B cell (primary cell): Measurements from ENCODE around the gene SEC14L1. TPM values are rescaled to one million over a fixed set of nuclear protein-coding genes. Genes with fewer than 3 reads are reported as not detected.

Experiments
- ATAC-seq: fragments of 200-7000 bp; cut with Tn5 transposase; one replicate; pipeline ENCODE4 v1.10.0; 2021; ENCODE audit warnings: low read depth, mild to moderate bottlenecking, moderate number of reproducible peaks, moderate library complexity
- CTCF ChIA-PET: fragments of 350-600 bp; sonication (Branson Sonifier 250); formaldehyde crosslinking; loops from one replicate; lab custom pipeline; 2021; ENCODE audit warnings: antibody characterized with exemption, inconsistent platforms; lab: Charles Lee
- POLR2A ChIA-PET: fragments of 350-600 bp; sonication (Branson Sonifier 250); formaldehyde crosslinking; loops from one replicate; lab custom pipeline; 2021; ENCODE audit warnings: antibody characterized with exemption; lab: Charles Lee
- DNase-seq: peaks from one replicate; pipeline ENCODE4 v3.0.0; 2013
- H2AFZ ChIP-seq: 2 replicates; pipeline ENCODE4 v1.6.1; 2012; ENCODE audit warnings: mild to moderate bottlenecking, low read depth, low read length; ENCODE audit not compliant: insufficient read depth, poor library complexity, severe bottlenecking
- H3K27ac ChIP-seq, 2 donors: 1 replicate in 1 of 2; 2 replicates in 1 of 2; pipeline ENCODE4 v1.5.1; 2012 to 2013; ENCODE audit warnings: low read length in 2 of 2, mild to moderate bottlenecking in 2 of 2, moderate library complexity in 1 of 2
- H3K27me3 ChIP-seq, 4 experiments: fragments of 200-600 bp in 1 of 4; sonication (generic) in 1 of 4; replicated peaks in 1 of 4; 1 replicate in 2 of 4; 2 replicates in 2 of 4; pipeline versions ENCODE4 v1.6.1 to v1.7.0; 2013 to 2016; ENCODE audit warnings: low read length in 3 of 4, mild to moderate bottlenecking in 2 of 4, mixed read lengths in 1 of 4, moderate library complexity in 1 of 4; ENCODE audit not compliant: insufficient read depth in 4 of 4, control insufficient read depth in 3 of 4; ENCODE audit errors: control extremely low read depth in 1 of 4
- H3K36me3 ChIP-seq, 2 experiments: replicated peaks in 1 of 2; 1 replicate in 1 of 2; 2 replicates in 1 of 2; pipeline versions ENCODE4 v1.6.1 to v1.7.1; 2013; ENCODE audit warnings: low read length in 1 of 2; ENCODE audit not compliant: insufficient read depth in 2 of 2, control insufficient read depth in 1 of 2; ENCODE audit errors: control extremely low read depth in 1 of 2, extremely low read depth in 1 of 2
- H3K4me1 ChIP-seq, 2 donors: fragments of 200-600 bp in 1 of 2; sonication (generic) in 1 of 2; 1 replicate in 1 of 2; 2 replicates in 1 of 2; pipeline versions ENCODE4 v1.5.1 to v1.6.1; 2013 to 2017; ENCODE audit warnings: low read length in 2 of 2; ENCODE audit not compliant: control insufficient read depth in 2 of 2, insufficient read depth in 2 of 2
- H3K4me2 ChIP-seq: replicated peaks from 2 replicates; pipeline ENCODE3; 2012; ENCODE audit warnings: mild to moderate bottlenecking, low read depth, low read length; ENCODE audit not compliant: poor library complexity, severe bottlenecking
- H3K4me3 ChIP-seq, 5 experiments: fragments of 200-600 bp in 1 of 5; sonication (generic) in 1 of 5; 1 replicate in 3 of 5; 2 replicates in 2 of 5; pipeline versions ENCODE4 v1.5.1 to v1.7.0; 2011 to 2016; ENCODE audit warnings: low read length in 4 of 5, mild to moderate bottlenecking in 4 of 5, low read depth in 2 of 5, control low read depth in 1 of 5, moderate library complexity in 1 of 5; ENCODE audit not compliant: insufficient read depth in 1 of 5; ENCODE audit errors: control extremely low read depth in 1 of 5, extremely low read depth in 1 of 5
- H3K79me2 ChIP-seq: fragments of 200-600 bp; sonication (generic); one replicate; pipeline ENCODE4 v1.6.0; 2016; ENCODE audit warnings: low read length; ENCODE audit not compliant: control insufficient read depth, insufficient read depth
- H3K9ac ChIP-seq: fragments of 200-600 bp; sonication (generic); 2 replicates; pipeline ENCODE4 v1.6.1; 2017; ENCODE audit warnings: mild to moderate bottlenecking, low read length, moderate library complexity
- H3K9me3 ChIP-seq, 3 donors: one replicate each; pipeline versions ENCODE4 v1.6.1 to v1.7.1; 2013; ENCODE audit warnings: low read length in 2 of 3; ENCODE audit not compliant: control insufficient read depth in 2 of 3, insufficient read depth in 1 of 3; ENCODE audit errors: control extremely low read depth in 1 of 3
- H4K20me1 ChIP-seq: 2 replicates; pipeline ENCODE4 v1.6.0; 2012; ENCODE audit warnings: mild to moderate bottlenecking, low read length; ENCODE audit not compliant: insufficient read depth, control insufficient read depth, poor library complexity, severe bottlenecking
- H3K27ac Mint-ChIP-seq: one replicate; pipeline ENCODE4 v1.8.0; 2021; ENCODE audit warnings: mixed read lengths
- H3K27me3 Mint-ChIP-seq: one replicate; pipeline ENCODE4 v1.8.0; 2021; ENCODE audit warnings: mixed read lengths
- H3K4me1 Mint-ChIP-seq: one replicate; pipeline ENCODE4 v1.8.0; 2021; ENCODE audit warnings: mixed read lengths
- H3K4me3 Mint-ChIP-seq: one replicate; pipeline ENCODE4 v1.8.0; 2021; ENCODE audit warnings: mixed read lengths
- H3K9me3 Mint-ChIP-seq: one replicate; pipeline ENCODE4 v1.8.0; 2022; ENCODE audit warnings: mixed read lengths; ENCODE audit not compliant: insufficient read depth
- EZH2 ChIP-seq: IDR thresholded peaks from 2 replicates; pipeline ENCODE4 v1.6.1; 2012; ENCODE audit warnings: borderline replicate concordance, low read depth, mild to moderate bottlenecking, moderate library complexity, low read length; ENCODE audit not compliant: insufficient read depth, poor library complexity, severe bottlenecking
- WGBS: methylation state at CpG from one replicate; pipeline ENCODE4 v1.1.5; 2013; ENCODE audit warnings: missing lambda C conversion rate; ENCODE audit not compliant: insufficient coverage; 5-methylcytosine and 5-hydroxymethylcytosine counted together
- intact Hi-C: fragments of 100-400 bp; cut with micrococcal nuclease; formaldehyde crosslinking; loops from one replicate; pipeline ENCODE4 v1.10.0; 2022
- polyA plus RNA-seq: library from polyadenylated mRNA; depleted of rRNA; stranded (reverse); fragments of >200 nt; gene quantifications from 2 replicates; pipeline ENCODE4 v1.2.3, GENCODE V29; 2012
- total RNA-seq, 2 donors: library from RNA; stranded (reverse); fragments of 120-200 nt in 1 of 2; gene quantifications; 1 replicate in 1 of 2; 2 replicates in 1 of 2; pipeline versions ENCODE4 v1.2.3 to v1.2.4, GENCODE V29; 2013 to 2022
- TF ChIP-seq, protein P1 (sequence below): fragments of 200-600 bp; IDR thresholded peaks from one replicate; pipeline ENCODE4 v1.8.0; 2022; ENCODE audit warnings: antibody characterized with exemption, mild to moderate bottlenecking

The SEC14L1 gene
- total and polyA plus RNA-seq, 2 donors (not counting 1 experiment from before 2014, with no cell fraction given) = 37.7 to 103 TPM

DNA sequence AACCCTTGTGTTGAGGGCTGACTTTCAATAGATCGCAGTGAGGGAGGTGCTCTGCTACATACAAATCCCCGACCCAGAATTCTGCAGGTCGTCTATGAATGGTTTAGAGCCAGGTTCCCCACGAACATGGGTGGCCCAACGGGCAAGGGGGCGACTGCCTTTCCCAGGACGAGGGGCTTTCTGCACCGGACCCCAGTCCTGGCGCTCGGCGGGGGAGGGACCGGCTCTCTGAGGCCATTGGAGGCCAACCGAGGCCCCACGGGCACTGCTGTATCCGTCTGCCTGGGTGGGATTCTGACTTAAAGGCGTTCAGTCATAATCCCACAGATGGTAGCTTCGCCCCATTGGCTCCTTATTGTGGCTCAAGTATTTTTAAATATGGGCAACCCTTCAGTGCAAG, 21.2 kb downstream of the SEC14L1 start:
- H3K79me2 ChIP-seq = peaks cover 82% of the 10 kb centered on the region
- H3K4me1 ChIP-seq = peaks cover 29 to 30% of the 10 kb centered on the region in 2 donors
- no peak overlapping the region for H3K9ac ChIP-seq
- H3K4me2 ChIP-seq = no peak overlapping the region
- Mint-ChIP-seq H3K9me3 (no peaks in the 10 kb centered on the region), H3K27me3 (no peaks in the 10 kb centered on the region), H3K4me1 (peaks cover 71% of the 10 kb centered on the region), H3K4me3 (no peak overlapping the region), H3K27ac (no peak overlapping the region)
- peaks cover 0 to 6% (median under 1%) of the 10 kb centered on the region in 3 donors for H3K9me3 ChIP-seq
- CTCF ChIA-PET = interaction anchor here (1.9 kb wide), 1 partner anchor 20 kb away, joined by 5 read pairs; no protein-coding TSS in a partner anchor
- 93% methylated on average over 16 of the region's 17 CpGs for WGBS
- H3K36me3 ChIP-seq = no peaks in the 10 kb centered on the region
- H3K4me3 ChIP-seq = no peak overlapping the region
- H2AFZ ChIP-seq = no peak overlapping the region
- intact Hi-C loops = no loop called here
- no peaks in the 10 kb centered on the region for H3K27me3 ChIP-seq
- no peak for ATAC-seq
- H3K27ac ChIP-seq = no peak overlapping the region
- no peak for DNase-seq
- POLR2A ChIA-PET = interaction anchor here (0.7 kb wide), 1 partner anchor 1353 kb away, joined by 3 read pairs; no protein-coding TSS in a partner anchor
- TF ChIP-seq, protein P1, sequence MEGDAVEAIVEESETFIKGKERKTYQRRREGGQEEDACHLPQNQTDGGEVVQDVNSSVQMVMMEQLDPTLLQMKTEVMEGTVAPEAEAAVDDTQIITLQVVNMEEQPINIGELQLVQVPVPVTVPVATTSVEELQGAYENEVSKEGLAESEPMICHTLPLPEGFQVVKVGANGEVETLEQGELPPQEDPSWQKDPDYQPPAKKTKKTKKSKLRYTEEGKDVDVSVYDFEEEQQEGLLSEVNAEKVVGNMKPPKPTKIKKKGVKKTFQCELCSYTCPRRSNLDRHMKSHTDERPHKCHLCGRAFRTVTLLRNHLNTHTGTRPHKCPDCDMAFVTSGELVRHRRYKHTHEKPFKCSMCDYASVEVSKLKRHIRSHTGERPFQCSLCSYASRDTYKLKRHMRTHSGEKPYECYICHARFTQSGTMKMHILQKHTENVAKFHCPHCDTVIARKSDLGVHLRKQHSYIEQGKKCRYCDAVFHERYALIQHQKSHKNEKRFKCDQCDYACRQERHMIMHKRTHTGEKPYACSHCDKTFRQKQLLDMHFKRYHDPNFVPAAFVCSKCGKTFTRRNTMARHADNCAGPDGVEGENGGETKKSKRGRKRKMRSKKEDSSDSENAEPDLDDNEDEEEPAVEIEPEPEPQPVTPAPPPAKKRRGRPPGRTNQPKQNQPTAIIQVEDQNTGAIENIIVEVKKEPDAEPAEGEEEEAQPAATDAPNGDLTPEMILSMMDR = no peak
- TF ChIP-seq EZH2 = no peak
- H4K20me1 ChIP-seq = peaks cover 52% of the 10 kb centered on the region

DNA sequence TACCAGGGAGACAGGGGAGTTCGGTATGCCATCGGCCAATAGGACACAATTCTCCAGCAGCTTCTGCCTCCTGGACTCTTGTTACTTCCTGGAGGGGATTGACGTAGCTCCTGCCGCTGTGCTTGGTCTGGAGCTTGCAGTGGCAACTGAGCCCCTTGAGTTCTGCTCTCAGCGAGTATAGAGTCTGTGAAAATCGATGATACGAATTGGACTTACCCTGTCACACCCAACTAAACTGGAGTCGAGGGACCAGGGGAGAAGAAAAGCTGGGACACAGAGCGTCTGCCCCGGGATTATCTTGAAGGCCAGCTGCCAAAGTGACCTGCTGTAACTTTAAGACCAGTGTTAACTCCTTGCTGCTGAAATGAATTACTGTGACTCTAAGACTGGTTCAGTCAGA, 22.2 kb downstream of the SEC14L1 start:
- DNase-seq = no peak
- Mint-ChIP-seq H3K4me1 (peaks cover 68% of the 10 kb centered on the region), H3K4me3 (no peak overlapping the region), H3K27ac (no peak overlapping the region), H3K9me3 (peaks cover 5% of the 10 kb centered on the region), H3K27me3 (no peaks in the 10 kb centered on the region)
- H2AFZ ChIP-seq = no peak overlapping the region
- TF ChIP-seq, protein P1 = no peak
- no peak overlapping the region for H3K4me2 ChIP-seq
- H3K27me3 ChIP-seq = no peaks in the 10 kb centered on the region
- ChIA-PET CTCF (interaction anchor here (0.8 to 1.9 kb wide), 2 partner anchors 18 to 21 kb away, joined by 3 to 5 read pairs; no protein-coding TSS in a partner anchor), POLR2A (interaction anchor here (0.7 kb wide), 1 partner anchor 1139 kb away, joined by 3 read pairs; no protein-coding TSS in a partner anchor)
- WGBS = 95% methylated on average over 10 of the region's 10 CpGs
- H4K20me1 ChIP-seq = peaks cover 50% of the 10 kb centered on the region
- peaks cover 0 to 16% (median 11%) of the 10 kb centered on the region in 3 donors for H3K9me3 ChIP-seq
- no peak for ATAC-seq
- peaks cover 83% of the 10 kb centered on the region for H3K79me2 ChIP-seq
- H3K4me3 ChIP-seq = no peak overlapping the region
- H3K9ac ChIP-seq = no peak overlapping the region
- no peak overlapping the region for H3K27ac ChIP-seq
- H3K36me3 ChIP-seq = peaks cover 0 to 6% of the 10 kb centered on the region in 2 experiments
- intact Hi-C loops = no loop called here
- H3K4me1 ChIP-seq = peaks cover 29 to 30% of the 10 kb centered on the region in 2 donors
